HEK293 (cell line): Measurements from ENCODE around the gene KRTAP4-7.
A peak's percentile ranks its signal among the peaks of the same experiment; 100 is the strongest.
"Not testable (repeated sequence)": the region's sequence is repeated elsewhere in the genome, so short reads cannot be mapped to it uniquely, and the experiment has no call there.

Source experiments
- CTCF ChIA-PET: fragments of 350-600 bp; formaldehyde crosslinking; extraction: SDS; loops from one replicate; lab custom pipeline; 2021; ENCODE audit warnings: antibody characterized with exemption; lab: Yijun Ruan, JAX
- POLR2A ChIA-PET: fragments of 300-600 bp; formaldehyde crosslinking; extraction: SDS; loops from one replicate; lab custom pipeline; 2020; ENCODE audit warnings: antibody characterized with exemption, inconsistent platforms; lab: Yijun Ruan, JAX
- H3K27ac ChIP-seq: fragments of 200-500 bp; sonication (Bioruptor generic); 2 replicates; pipeline ENCODE4 v1.5.1; 2014; ENCODE audit warnings: low read depth, low read length, control low read depth, inconsistent platforms; ENCODE audit errors: extremely low read depth
- H3K36me3 ChIP-seq, 2 experiments: fragments of 200-500 bp in 1 of 2; sonication (Bioruptor generic) in 1 of 2; 1 replicate in 1 of 2; 2 replicates in 1 of 2; pipeline ENCODE4 v1.5.1; 2014 to 2017; ENCODE audit warnings: inconsistent platforms in 2 of 2, low read length in 2 of 2; ENCODE audit not compliant: control insufficient read depth in 2 of 2, insufficient read depth in 1 of 2
- H3K4me1 ChIP-seq: fragments of 200-500 bp; sonication (Bioruptor generic); 2 replicates; pipeline ENCODE4 v1.5.1; 2014; ENCODE audit warnings: mild to moderate bottlenecking, low read length, inconsistent platforms; ENCODE audit not compliant: control insufficient read depth, insufficient read depth
- H3K4me3 ChIP-seq: 2 replicates; pipeline ENCODE4 v1.5.1; 2011; ENCODE audit warnings: low read depth, mild to moderate bottlenecking, control low read depth, low read length, moderate library complexity
- H3K9me3 ChIP-seq: fragments of 200-500 bp; sonication (Bioruptor generic); 2 replicates; pipeline ENCODE4 v1.5.1; 2014; ENCODE audit warnings: low read depth, low read length, inconsistent platforms; ENCODE audit not compliant: control insufficient read depth, insufficient read depth
- BCL11A ChIP-seq: fragments of 450-650 bp; formaldehyde crosslinking; IDR thresholded peaks from 2 replicates; pipeline ENCODE4 v1.5.1; 2016; ENCODE audit warnings: low read depth, missing biosample characterization, missing genetic modification characterization
- GLIS1 ChIP-seq: fragments of 450-650 bp; formaldehyde crosslinking; IDR thresholded peaks from 2 replicates; pipeline ENCODE4 v1.5.1; 2016; ENCODE audit warnings: missing biosample characterization, missing genetic modification characterization
- HOXD13 ChIP-seq: sonication (generic); formaldehyde crosslinking; IDR thresholded peaks from 2 replicates; pipeline ENCODE4 v1.8.0; 2022; ENCODE audit warnings: missing genetic modification reagents, borderline replicate concordance
- KLF9 ChIP-seq: fragments of 450-650 bp; formaldehyde crosslinking; IDR thresholded peaks from 2 replicates; pipeline ENCODE4 v1.5.1; 2016; ENCODE audit warnings: missing biosample characterization, missing genetic modification characterization, low read depth
- MYNN ChIP-seq: fragments of 450-650 bp; formaldehyde crosslinking; IDR thresholded peaks from 2 replicates; pipeline ENCODE4 v1.5.1; 2016; ENCODE audit warnings: missing biosample characterization, missing genetic modification characterization, borderline replicate concordance
- ZBTB21 ChIP-seq: fragments of 450-650 bp; formaldehyde crosslinking; IDR thresholded peaks from 2 replicates; pipeline ENCODE4 v1.5.1; 2017; ENCODE audit warnings: missing biosample characterization, missing genetic modification characterization
- ZBTB8A ChIP-seq: fragments of 450-650 bp; formaldehyde crosslinking; IDR thresholded peaks from 2 replicates; pipeline ENCODE4 v1.5.1; 2016; ENCODE audit warnings: missing biosample characterization, missing genetic modification characterization
- ZIC2 ChIP-seq: fragments of 450-650 bp; formaldehyde crosslinking; IDR thresholded peaks from 2 replicates; pipeline ENCODE4 v1.5.1; 2016; ENCODE audit warnings: missing biosample characterization, missing genetic modification characterization
- ZNF132 ChIP-seq: fragments of 450-650 bp; formaldehyde crosslinking; IDR thresholded peaks from 2 replicates; pipeline ENCODE4 v1.5.1; 2017; ENCODE audit warnings: missing biosample characterization, missing genetic modification characterization, borderline replicate concordance
- ZNF169 ChIP-seq: fragments of 450-650 bp; formaldehyde crosslinking; IDR thresholded peaks from 2 replicates; pipeline ENCODE4 v1.5.1; 2016; ENCODE audit warnings: missing biosample characterization, missing genetic modification characterization
- ZNF239 ChIP-seq: fragments of 450-650 bp; formaldehyde crosslinking; IDR thresholded peaks from 2 replicates; pipeline ENCODE4 v1.5.1; 2016; ENCODE audit warnings: missing biosample characterization, missing genetic modification characterization
- ZNF311 ChIP-seq: fragments of 450-650 bp; formaldehyde crosslinking; IDR thresholded peaks from 2 replicates; pipeline ENCODE4 v1.5.1; 2017; ENCODE audit warnings: missing biosample characterization, missing genetic modification characterization, borderline replicate concordance
- ZNF416 ChIP-seq: fragments of 450-650 bp; formaldehyde crosslinking; IDR thresholded peaks from 2 replicates; pipeline ENCODE4 v1.5.1; 2016; ENCODE audit warnings: missing biosample characterization, missing genetic modification characterization
- ZNF433 ChIP-seq: fragments of 450-650 bp; formaldehyde crosslinking; IDR thresholded peaks from 2 replicates; pipeline ENCODE4 v1.5.1; 2016; ENCODE audit warnings: missing biosample characterization, missing genetic modification characterization, low read depth
- ZNF548 ChIP-seq: fragments of 450-650 bp; formaldehyde crosslinking; IDR thresholded peaks from 2 replicates; pipeline ENCODE4 v1.5.1; 2016; ENCODE audit warnings: missing biosample characterization, missing genetic modification characterization
- ZNF549 ChIP-seq: fragments of 450-650 bp; IDR thresholded peaks from 2 replicates; pipeline ENCODE4 v1.5.1; 2018; ENCODE audit warnings: missing biosample characterization, missing genetic modification characterization, mild to moderate bottlenecking, inconsistent platforms, moderate library complexity
- ZNF621 ChIP-seq: fragments of 450-650 bp; formaldehyde crosslinking; IDR thresholded peaks from 2 replicates; pipeline ENCODE4 v1.5.1; 2017; ENCODE audit warnings: missing biosample characterization, missing genetic modification characterization
- TF ChIP-seq, protein P1 (sequence below): fragments of 450-650 bp; formaldehyde crosslinking; IDR thresholded peaks from 2 replicates; pipeline ENCODE4 v1.5.1; 2017; ENCODE audit warnings: missing biosample characterization, missing genetic modification characterization
- TF ChIP-seq, protein P2 (sequence below): fragments of 450-650 bp; formaldehyde crosslinking; IDR thresholded peaks from 2 replicates; pipeline ENCODE4 v1.5.1; 2016; ENCODE audit warnings: missing biosample characterization, missing genetic modification characterization
- TF ChIP-seq, protein P3 (sequence below): fragments of 450-650 bp; formaldehyde crosslinking; IDR thresholded peaks from 2 replicates; pipeline ENCODE4 v1.5.1; 2016; ENCODE audit warnings: missing biosample characterization, missing genetic modification characterization
- TF ChIP-seq, protein P4 (sequence below): fragments of 450-650 bp; formaldehyde crosslinking; conservative IDR thresholded peaks from 2 replicates; pipeline ENCODE4 v1.5.1; 2016; ENCODE audit warnings: low read depth, missing biosample characterization, missing genetic modification characterization
- TF ChIP-seq, protein P5 (sequence below): fragments of 450-650 bp; formaldehyde crosslinking; IDR thresholded peaks from 2 replicates; pipeline ENCODE4 v1.5.1; 2016; ENCODE audit warnings: missing biosample characterization, missing genetic modification characterization, borderline replicate concordance

KRTAP4-7 gene

DNA sequence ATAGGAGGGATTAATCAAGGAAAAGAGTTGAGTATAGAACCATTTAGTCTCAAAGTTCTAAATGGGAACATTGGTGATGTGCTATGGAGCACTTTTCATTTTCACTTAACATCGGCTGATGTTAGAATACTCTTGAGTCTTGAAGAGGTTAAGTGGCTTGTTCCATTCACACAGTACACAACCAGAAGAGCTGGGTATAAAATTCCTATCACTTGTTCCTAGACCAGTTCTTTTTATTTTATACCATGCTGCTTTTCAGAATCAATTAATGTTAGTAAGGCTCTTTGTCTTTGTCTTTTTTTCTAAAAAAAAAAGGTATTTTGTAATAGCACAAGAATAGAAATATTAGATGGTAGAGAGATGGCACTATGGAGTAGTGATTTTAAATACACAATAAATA lies 41.0 kb upstream of the KRTAP4-7 start (continued):
- TF ChIP-seq ZBTB8A (tag by site-specific recombination) (no peak), ZNF311 (tag by site-specific recombination) (no peak), KLF9 (tag by site-specific recombination) (no peak)

DNA sequence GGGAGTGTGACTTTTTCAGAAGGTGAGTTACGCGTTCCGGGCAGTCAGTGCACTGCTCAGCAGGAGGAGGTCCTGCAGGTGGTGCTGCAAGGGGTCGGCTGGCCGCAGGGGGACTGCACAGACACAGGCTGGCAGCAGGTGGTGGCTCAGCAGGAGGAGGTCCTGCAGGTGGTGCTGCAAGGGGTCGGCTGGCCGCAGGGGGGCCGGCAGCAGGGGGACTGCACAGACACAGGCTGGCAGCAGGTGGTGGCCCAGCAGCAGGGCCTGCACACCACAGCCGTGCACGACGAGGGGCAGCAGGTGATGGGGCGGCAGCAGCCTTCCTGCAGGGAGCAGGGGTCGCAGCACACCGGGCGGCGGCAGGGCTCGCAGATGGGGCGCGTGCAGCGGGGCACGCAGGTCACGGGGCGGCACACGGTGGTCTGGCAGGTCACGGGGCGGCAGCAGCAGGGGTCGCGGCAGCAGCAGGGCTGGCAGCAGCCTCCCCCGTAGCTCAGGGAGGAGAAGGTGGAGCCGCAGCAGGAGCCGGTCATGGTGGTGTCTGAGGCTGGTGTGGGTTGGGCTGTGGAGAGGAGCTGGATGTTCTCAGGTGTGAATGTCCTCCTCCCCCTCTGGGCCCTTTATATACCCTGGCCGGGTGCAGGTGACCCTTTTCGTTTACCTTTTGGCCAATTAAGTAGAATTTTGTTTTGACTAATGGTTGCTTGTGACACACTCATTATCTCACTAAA lies 37.0 kb upstream of the KRTAP4-7 start, which contains the start of gene KRTAP2-1:
TSS of gene KRTAP2-1 (minus strand) at position 582 of the 731 bp plus-strand sequence. CDS start at position 533, 49 bp downstream.
- CTCF ChIA-PET, H3K27ac ChIP-seq, H3K4me3 ChIP-seq, H3K4me1 ChIP-seq, POLR2A ChIA-PET, H3K9me3 ChIP-seq, H3K36me3 ChIP-seq: not testable (repeated sequence)
- TF ChIP-seq GLIS1 (tag by site-specific recombination) (peak; percentile 79), ZIC2 (tag by site-specific recombination) (peak; percentile 94)

DNA sequence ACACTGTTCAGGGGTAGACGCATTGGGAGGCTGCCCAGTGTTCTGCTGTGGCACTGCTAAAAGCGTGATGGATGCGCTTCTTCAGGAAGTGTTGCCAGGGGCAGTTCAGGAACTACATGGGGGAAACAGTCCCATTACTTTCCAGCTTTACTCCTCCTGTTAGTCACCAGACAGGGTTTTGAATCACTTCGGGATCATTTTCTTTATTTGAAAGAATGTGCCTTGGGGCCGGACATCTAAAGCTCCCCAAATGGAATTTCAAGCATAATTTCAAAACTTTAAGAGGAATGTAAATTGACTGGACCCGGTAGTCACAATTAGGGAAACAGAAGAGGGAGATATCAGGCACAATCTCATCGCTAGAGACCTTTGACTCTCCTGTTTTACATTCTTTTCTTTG lies 35.5 kb upstream of the KRTAP4-7 start:
- Histone ChIP-seq H3K36me3 (no peaks in the 10 kb centered on the region), H3K4me3 (no peak overlapping the region), H3K4me1 (no peaks in the 10 kb centered on the region), H3K9me3 (no peaks in the 10 kb centered on the region; the same call in 1 of the 2 replicates), H3K27ac (no peak overlapping the region)
- ChIA-PET CTCF (interaction anchor here (0.6 to 0.7 kb wide), 2 partner anchors 340 to 355 kb away, joined by 4 to 5 read pairs; no protein-coding TSS in a partner anchor), POLR2A (no interaction called here)
- TF ChIP-seq BCL11A (no peak), HOXD13 (CRISPR knock-in tag) (no peak), ZNF549 (tag by site-specific recombination) (no peak), ZNF433 (tag by site-specific recombination) (no peak), ZNF621 (tag by site-specific recombination) (no peak), ZNF132 (no peak), ZNF311 (tag by site-specific recombination) (no peak), ZNF416 (tag by site-specific recombination) (no peak), MYNN (tag by site-specific recombination) (no peak), ZNF169 (no peak), ZNF239 (tag by site-specific recombination) (no peak), ZNF548 (tag by site-specific recombination) (no peak), ZBTB21 (tag by site-specific recombination) (no peak)
- TF ChIP-seq, protein P1, sequence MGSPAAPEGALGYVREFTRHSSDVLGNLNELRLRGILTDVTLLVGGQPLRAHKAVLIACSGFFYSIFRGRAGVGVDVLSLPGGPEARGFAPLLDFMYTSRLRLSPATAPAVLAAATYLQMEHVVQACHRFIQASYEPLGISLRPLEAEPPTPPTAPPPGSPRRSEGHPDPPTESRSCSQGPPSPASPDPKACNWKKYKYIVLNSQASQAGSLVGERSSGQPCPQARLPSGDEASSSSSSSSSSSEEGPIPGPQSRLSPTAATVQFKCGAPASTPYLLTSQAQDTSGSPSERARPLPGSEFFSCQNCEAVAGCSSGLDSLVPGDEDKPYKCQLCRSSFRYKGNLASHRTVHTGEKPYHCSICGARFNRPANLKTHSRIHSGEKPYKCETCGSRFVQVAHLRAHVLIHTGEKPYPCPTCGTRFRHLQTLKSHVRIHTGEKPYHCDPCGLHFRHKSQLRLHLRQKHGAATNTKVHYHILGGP (tag by site-specific recombination) = no peak
- TF ChIP-seq, protein P2, sequence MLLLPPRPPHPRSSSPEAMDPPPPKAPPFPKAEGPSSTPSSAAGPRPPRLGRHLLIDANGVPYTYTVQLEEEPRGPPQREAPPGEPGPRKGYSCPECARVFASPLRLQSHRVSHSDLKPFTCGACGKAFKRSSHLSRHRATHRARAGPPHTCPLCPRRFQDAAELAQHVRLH (tag by site-specific recombination) = no peak
- TF ChIP-seq, protein P3, sequence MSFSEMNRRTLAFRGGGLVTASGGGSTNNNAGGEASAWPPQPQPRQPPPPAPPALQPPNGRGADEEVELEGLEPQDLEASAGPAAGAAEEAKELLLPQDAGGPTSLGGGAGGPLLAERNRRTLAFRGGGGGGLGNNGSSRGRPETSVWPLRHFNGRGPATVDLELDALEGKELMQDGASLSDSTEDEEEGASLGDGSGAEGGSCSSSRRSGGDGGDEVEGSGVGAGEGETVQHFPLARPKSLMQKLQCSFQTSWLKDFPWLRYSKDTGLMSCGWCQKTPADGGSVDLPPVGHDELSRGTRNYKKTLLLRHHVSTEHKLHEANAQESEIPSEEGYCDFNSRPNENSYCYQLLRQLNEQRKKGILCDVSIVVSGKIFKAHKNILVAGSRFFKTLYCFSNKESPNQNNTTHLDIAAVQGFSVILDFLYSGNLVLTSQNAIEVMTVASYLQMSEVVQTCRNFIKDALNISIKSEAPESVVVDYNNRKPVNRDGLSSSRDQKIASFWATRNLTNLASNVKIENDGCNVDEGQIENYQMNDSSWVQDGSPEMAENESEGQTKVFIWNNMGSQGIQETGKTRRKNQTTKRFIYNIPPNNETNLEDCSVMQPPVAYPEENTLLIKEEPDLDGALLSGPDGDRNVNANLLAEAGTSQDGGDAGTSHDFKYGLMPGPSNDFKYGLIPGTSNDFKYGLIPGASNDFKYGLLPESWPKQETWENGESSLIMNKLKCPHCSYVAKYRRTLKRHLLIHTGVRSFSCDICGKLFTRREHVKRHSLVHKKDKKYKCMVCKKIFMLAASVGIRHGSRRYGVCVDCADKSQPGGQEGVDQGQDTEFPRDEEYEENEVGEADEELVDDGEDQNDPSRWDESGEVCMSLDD (tag by site-specific recombination) = no peak
- TF ChIP-seq, protein P4, sequence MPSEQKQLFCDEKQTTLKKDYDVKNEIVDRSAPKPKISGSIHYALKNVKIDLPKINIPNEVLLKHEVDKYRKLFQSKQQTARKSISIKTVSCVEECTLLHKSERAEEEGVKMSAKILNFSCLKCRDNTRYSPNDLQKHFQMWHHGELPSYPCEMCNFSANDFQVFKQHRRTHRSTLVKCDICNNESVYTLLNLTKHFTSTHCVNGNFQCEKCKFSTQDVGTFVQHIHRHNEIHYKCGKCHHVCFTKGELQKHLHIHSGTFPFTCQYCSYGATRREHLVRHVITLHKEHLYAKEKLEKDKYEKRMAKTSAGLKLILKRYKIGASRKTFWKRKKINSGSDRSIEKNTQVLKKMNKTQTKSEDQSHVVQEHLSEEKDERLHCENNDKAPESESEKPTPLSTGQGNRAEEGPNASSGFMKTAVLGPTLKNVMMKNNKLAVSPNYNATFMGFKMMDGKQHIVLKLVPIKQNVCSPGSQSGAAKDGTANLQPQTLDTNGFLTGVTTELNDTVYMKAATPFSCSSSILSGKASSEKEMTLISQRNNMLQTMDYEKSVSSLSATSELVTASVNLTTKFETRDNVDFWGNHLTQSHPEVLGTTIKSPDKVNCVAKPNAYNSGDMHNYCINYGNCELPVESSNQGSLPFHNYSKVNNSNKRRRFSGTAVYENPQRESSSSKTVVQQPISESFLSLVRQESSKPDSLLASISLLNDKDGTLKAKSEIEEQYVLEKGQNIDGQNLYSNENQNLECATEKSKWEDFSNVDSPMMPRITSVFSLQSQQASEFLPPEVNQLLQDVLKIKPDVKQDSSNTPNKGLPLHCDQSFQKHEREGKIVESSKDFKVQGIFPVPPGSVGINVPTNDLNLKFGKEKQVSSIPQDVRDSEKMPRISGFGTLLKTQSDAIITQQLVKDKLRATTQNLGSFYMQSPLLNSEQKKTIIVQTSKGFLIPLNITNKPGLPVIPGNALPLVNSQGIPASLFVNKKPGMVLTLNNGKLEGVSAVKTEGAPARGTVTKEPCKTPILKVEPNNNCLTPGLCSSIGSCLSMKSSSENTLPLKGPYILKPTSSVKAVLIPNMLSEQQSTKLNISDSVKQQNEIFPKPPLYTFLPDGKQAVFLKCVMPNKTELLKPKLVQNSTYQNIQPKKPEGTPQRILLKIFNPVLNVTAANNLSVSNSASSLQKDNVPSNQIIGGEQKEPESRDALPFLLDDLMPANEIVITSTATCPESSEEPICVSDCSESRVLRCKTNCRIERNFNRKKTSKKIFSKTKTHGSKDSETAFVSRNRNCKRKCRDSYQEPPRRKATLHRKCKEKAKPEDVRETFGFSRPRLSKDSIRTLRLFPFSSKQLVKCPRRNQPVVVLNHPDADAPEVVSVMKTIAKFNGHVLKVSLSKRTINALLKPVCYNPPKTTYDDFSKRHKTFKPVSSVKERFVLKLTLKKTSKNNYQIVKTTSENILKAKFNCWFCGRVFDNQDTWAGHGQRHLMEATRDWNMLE (tag by site-specific recombination) = no peak
- TF ChIP-seq, protein P5, sequence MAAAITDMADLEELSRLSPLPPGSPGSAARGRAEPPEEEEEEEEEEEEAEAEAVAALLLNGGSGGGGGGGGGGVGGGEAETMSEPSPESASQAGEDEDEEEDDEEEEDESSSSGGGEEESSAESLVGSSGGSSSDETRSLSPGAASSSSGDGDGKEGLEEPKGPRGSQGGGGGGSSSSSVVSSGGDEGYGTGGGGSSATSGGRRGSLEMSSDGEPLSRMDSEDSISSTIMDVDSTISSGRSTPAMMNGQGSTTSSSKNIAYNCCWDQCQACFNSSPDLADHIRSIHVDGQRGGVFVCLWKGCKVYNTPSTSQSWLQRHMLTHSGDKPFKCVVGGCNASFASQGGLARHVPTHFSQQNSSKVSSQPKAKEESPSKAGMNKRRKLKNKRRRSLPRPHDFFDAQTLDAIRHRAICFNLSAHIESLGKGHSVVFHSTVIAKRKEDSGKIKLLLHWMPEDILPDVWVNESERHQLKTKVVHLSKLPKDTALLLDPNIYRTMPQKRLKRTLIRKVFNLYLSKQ (tag by site-specific recombination) = no peak
